MM.1S (cell line): Measurements from ENCODE around the gene BEND6.
"Not testable (repeated sequence)": the region's sequence is repeated elsewhere in the genome, so short reads cannot be mapped to it uniquely, and the experiment has no call there.

ENCODE experiments used
- DNase-seq: peaks from one replicate; pipeline ENCODE4 v3.0.0-alpha.2; 2015
- H2AFZ ChIP-seq: fragments of 300-600 bp; sonication (generic); 2 replicates; pipeline ENCODE4 v1.6.0; 2016; ENCODE audit warnings: antibody characterized with exemption, low read length
- H3F3A ChIP-seq: fragments of 300-600 bp; sonication (generic); 2 replicates; pipeline ENCODE4 v1.6.1; 2016; ENCODE audit warnings: mild to moderate bottlenecking, antibody characterized with exemption, low read length, moderate library complexity, mixed read lengths; ENCODE audit not compliant: insufficient read depth
- H3K27ac ChIP-seq: fragments of 300-600 bp; sonication (generic); 2 replicates; pipeline ENCODE4 v1.5.1; 2016; ENCODE audit warnings: mild to moderate bottlenecking, low read length
- H3K27me3 ChIP-seq: fragments of 300-600 bp; sonication (generic); replicated peaks from 2 replicates; pipeline ENCODE4 v1.6.0; 2016; ENCODE audit warnings: low read length; ENCODE audit not compliant: insufficient read depth
- H3K36me3 ChIP-seq: fragments of 300-600 bp; sonication (generic); replicated peaks from 2 replicates; pipeline ENCODE4 v1.6.1; 2016; ENCODE audit warnings: mild to moderate bottlenecking, low read length, mixed read lengths; ENCODE audit not compliant: insufficient read depth
- H3K4me1 ChIP-seq: fragments of 300-600 bp; sonication (generic); 2 replicates; pipeline ENCODE4 v1.6.1; 2016; ENCODE audit warnings: low read length, mixed read lengths
- H3K4me2 ChIP-seq: fragments of 300-600 bp; sonication (generic); 2 replicates; pipeline ENCODE4 v1.6.0; 2016; ENCODE audit warnings: low read depth, low read length
- H3K4me3 ChIP-seq: fragments of 300-600 bp; sonication (generic); 2 replicates; pipeline ENCODE4 v1.5.1; 2016; ENCODE audit warnings: low read length, mixed read lengths
- H3K79me2 ChIP-seq: fragments of 300-600 bp; sonication (generic); 2 replicates; pipeline ENCODE4 v1.6.1; 2016; ENCODE audit warnings: mixed run types, low read length, mixed read lengths
- H3K9ac ChIP-seq: fragments of 300-600 bp; sonication (generic); 2 replicates; pipeline ENCODE4 v1.6.1; 2016; ENCODE audit warnings: low read length, mixed read lengths
- H3K9me2 ChIP-seq: fragments of 300-600 bp; sonication (generic); replicated peaks from 2 replicates; pipeline ENCODE4 v1.6.1; 2016; ENCODE audit warnings: mild to moderate bottlenecking, low read length, mixed read lengths; ENCODE audit not compliant: insufficient read depth
- H3K9me3 ChIP-seq: fragments of 300-600 bp; sonication (generic); replicated peaks from 2 replicates; pipeline ENCODE4 v1.6.1; 2016; ENCODE audit warnings: mild to moderate bottlenecking, low read length, mixed read lengths; ENCODE audit not compliant: insufficient read depth
- H4K20me1 ChIP-seq: fragments of 300-600 bp; sonication (generic); 2 replicates; pipeline ENCODE4 v1.6.1; 2016; ENCODE audit warnings: mild to moderate bottlenecking, low read length, moderate library complexity, mixed read lengths; ENCODE audit not compliant: insufficient read depth
- CTCF ChIP-seq: fragments of 300-600 bp; sonication (generic); IDR thresholded peaks from 2 replicates; pipeline ENCODE4 v1.5.1; 2016; ENCODE audit warnings: antibody characterized with exemption, low read length, mixed read lengths
- EZH2 ChIP-seq: fragments of 300-600 bp; sonication (generic); optimal IDR thresholded peaks from 2 replicates; pipeline ENCODE3; 2017; ENCODE audit warnings: low read depth, mild to moderate bottlenecking, antibody characterized with exemption, low read length, mixed read lengths
- EZH2phosphoT487 ChIP-seq: fragments of 300-600 bp; sonication (generic); IDR thresholded peaks from 2 replicates; pipeline ENCODE4 v1.6.1; 2018; ENCODE audit warnings: antibody characterized with exemption, low read length

The BEND6 gene

GRCh38 chr6:57004292-57004691 lies 49.4 kb downstream of the BEND6 start:
- TF ChIP-seq EZH2phosphoT487: no peak
- no peak for TF ChIP-seq CTCF
- TF ChIP-seq EZH2: no peak
- no peak overlapping the region for H3K9ac ChIP-seq
- no peaks in the 10 kb centered on the region for H3K79me2 ChIP-seq

GRCh38 chr6:57006101-57006500 lies 51.2 kb downstream of the BEND6 start:
- Histone ChIP-seq H4K20me1 (no peaks in the 10 kb centered on the region), H3K4me3 (no peak overlapping the region), H3K27me3 (no peaks in the 10 kb centered on the region), H3K4me2 (no peak overlapping the region), H2AFZ (no peak overlapping the region), H3F3A (no peaks in the 10 kb centered on the region), H3K9me2 (no peaks in the 10 kb centered on the region), H3K9me3 (no peaks in the 10 kb centered on the region), H3K9ac (no peak overlapping the region), H3K4me1 (peaks cover 11% of the 10 kb centered on the region; the same call in 1 of the 2 replicates), H3K27ac (no peak overlapping the region), H3K79me2 (no peaks in the 10 kb centered on the region), H3K36me3 (no peaks in the 10 kb centered on the region)
- TF ChIP-seq CTCF: no peak
- no peak for TF ChIP-seq EZH2
- TF ChIP-seq EZH2phosphoT487: no peak
- DNase-seq: no peak

More at GRCh38 chr6:57004292-57004691, 49.4 kb downstream of the BEND6 start:
- no peaks in the 10 kb centered on the region for H3K36me3 ChIP-seq
- DNase-seq: no peak
- H3K4me1 ChIP-seq: peaks cover 12% of the 10 kb centered on the region; the same call in 1 of the 2 replicates
- H3K9me2 ChIP-seq: no peaks in the 10 kb centered on the region
- H3F3A ChIP-seq: no peaks in the 10 kb centered on the region
- H3K4me2 ChIP-seq: no peak overlapping the region
- no peak overlapping the region for H3K4me3 ChIP-seq
- no peaks in the 10 kb centered on the region for H4K20me1 ChIP-seq
- no peak overlapping the region for H2AFZ ChIP-seq
- H3K27ac ChIP-seq: no peak overlapping the region
- H3K27me3 ChIP-seq: no peaks in the 10 kb centered on the region
- H3K9me3 ChIP-seq: no peaks in the 10 kb centered on the region

GRCh38 chr6:57008069-57008468 lies 53.2 kb downstream of the BEND6 start:
- H3K36me3 ChIP-seq, H4K20me1 ChIP-seq: not testable (repeated sequence)

GRCh38 chr6:57013521-57013926 lies 58.6 kb downstream of the BEND6 start:
- Histone ChIP-seq H3K27ac (no peak overlapping the region), H3K9ac (no peak overlapping the region), H2AFZ (no peak overlapping the region), H3K4me3 (no peak overlapping the region), H3K79me2 (no peaks in the 10 kb centered on the region), H3F3A (no peaks in the 10 kb centered on the region), H3K9me3 (no peaks in the 10 kb centered on the region), H3K27me3 (no peaks in the 10 kb centered on the region), H4K20me1 (no peaks in the 10 kb centered on the region), H3K9me2 (no peaks in the 10 kb centered on the region), H3K36me3 (no peaks in the 10 kb centered on the region), H3K4me2 (no peak overlapping the region), H3K4me1 (0 out of 2 replicates have a peak, but pooled peaks cover 9% of the 10 kb centered on the region)
- TF ChIP-seq EZH2: no peak
- TF ChIP-seq CTCF: no peak
- no peak for TF ChIP-seq EZH2phosphoT487
- DNase-seq: no peak

More at GRCh38 chr6:57008069-57008468, 53.2 kb downstream of the BEND6 start:
- H3K79me2 ChIP-seq, H3K4me3 ChIP-seq, H3K9me3 ChIP-seq, H3K4me2 ChIP-seq, H3K9ac ChIP-seq, H3K4me1 ChIP-seq, H3K27me3 ChIP-seq, H3K9me2 ChIP-seq, DNase-seq, H2AFZ ChIP-seq, H3K27ac ChIP-seq, H3F3A ChIP-seq: not testable (repeated sequence)
